ENCODE results near the gene XRCC4. TPM values are rescaled to one million over a fixed set of nuclear protein-coding genes. Genes with fewer than 3 reads are reported as not detected.

The XRCC4 gene
- total and polyA plus RNA-seq, 2 of the 13 experiments (the other 11 are each of a cell fraction or from before 2014, with no cell fraction given), result 2.8 to 12.6 TPM

DNA sequence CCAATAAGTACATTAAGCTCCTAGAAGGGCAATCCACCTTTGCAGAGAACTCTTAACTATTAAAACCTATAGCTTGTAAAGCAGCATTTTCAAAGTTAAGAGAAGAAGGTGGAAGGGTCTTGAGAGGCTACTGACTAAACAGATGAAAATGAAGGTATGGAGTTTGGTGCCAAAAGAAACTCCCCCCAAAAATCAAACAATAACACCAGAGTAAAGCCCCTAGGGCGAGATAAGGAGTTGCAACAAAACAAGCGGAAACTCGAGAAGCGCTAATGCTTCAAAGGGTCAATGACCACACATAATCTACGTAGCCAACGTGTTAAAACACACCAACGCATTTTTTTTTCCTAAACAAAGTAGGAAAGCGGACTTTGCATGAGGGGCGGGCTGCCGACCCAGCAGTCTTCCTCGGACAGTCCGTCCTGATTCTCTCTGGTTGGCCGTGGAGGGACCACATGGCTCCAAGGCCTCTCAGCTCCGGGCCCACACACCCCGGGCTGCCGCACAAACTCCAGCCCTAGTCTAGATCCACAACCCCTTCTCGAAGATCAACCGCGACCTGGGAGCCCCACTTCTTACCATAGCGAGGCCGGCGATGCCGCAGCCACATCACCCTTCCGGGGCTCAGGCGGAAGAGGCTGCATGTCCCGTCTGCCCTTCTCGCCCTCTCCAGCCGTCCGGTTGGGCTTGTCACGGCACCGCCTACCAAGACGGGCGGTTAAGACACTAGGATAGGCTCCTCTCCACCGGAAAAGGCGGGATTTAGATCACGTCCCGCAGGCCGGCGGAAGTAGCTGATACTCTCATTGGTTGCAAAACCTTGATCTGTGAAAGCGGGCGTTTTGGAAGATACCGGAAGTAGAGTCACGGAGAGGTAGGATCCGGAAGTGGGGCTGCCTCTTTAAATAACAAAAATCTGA is at the start of gene XRCC4, which contains the start of gene TMEM167A (continued):
- TF ChIP-seq, protein P1, sequence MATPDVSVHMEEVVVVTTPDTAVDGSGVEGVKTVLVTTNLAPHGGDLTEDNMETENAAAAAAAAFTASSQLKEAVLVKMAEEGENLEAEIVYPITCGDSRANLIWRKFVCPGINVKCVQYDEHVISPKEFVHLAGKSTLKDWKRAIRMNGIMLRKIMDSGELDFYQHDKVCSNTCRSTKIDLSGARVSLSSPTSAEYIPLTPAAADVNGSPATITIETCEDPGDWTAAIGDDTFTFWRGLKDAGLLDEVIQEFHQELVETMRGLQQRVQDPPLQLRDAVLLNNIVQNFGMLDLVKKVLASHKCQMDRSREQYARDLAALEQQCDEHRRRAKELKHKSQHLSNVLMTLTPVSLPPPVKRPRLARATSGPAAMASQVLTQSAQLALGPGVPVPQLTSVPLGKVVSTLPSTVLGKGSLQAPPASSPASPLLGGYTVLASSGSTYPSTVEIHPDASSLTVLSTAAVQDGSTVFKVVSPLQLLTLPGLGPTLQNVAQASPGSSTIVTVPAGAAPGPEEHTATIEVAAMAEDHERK (CRISPR knock-in tag; IDR thresholded peaks at IDR 0.05; ENCODE audit: low read depth), result peak; percentile 48; the same call in 1 of the 2 replicates
- TF ChIP-seq, protein P2, sequence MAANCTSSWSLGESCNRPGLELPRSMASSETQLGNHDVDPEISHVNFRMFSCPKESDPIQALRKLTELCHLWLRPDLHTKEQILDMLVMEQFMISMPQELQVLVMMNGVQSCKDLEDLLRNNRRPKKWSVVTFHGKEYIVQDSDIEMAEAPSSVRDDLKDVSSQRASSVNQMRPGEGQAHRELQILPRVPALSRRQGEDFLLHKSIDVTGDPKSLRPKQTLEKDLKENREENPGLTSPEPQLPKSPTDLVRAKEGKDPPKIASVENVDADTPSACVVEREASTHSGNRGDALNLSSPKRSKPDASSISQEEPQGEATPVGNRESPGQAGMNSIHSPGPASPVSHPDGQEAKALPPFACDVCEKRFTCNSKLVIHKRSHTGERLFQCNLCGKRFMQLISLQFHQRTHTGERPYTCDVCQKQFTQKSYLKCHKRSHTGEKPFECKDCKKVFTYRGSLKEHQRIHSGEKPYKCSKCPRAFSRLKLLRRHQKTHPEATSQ (CRISPR knock-in tag; IDR thresholded peaks at IDR 0.05; ENCODE audit: borderline replicate concordance), result peak; percentile 86; the same call in 1 of the 2 replicates
- TF ChIP-seq TOPORS (CRISPR knock-in tag; IDR thresholded peaks at IDR 0.05) (peak; percentile 77; the same call in 1 of the 2 replicates), ZNF788 (CRISPR knock-in tag; IDR thresholded peaks at IDR 0.05; ENCODE audit: borderline replicate concordance) (peak; percentile 52; the same call in 1 of the 2 replicates), SETDB1 (CRISPR knock-in tag; IDR thresholded peaks at IDR 0.05; ENCODE audit: borderline replicate concordance) (no peak), KLF16 (CRISPR knock-in tag; IDR thresholded peaks at IDR 0.05) (peak in 1 of 2 experiments; percentile 75; a peak in 2 of 4 replicates), ZFX (CRISPR knock-in tag; IDR thresholded peaks at IDR 0.05; ENCODE audit: low read depth) (peak; percentile 85), ZNF501 (CRISPR knock-in tag; IDR thresholded peaks at IDR 0.05) (peak; percentile 91), SKI (IDR thresholded peaks at IDR 0.05; ENCODE audit: partially characterized antibody) (peak; percentile 62), SRF (IDR thresholded peaks at IDR 0.05; ENCODE audit: low read depth, low read length) (no peak)
- TF ChIP-seq, protein P3, sequence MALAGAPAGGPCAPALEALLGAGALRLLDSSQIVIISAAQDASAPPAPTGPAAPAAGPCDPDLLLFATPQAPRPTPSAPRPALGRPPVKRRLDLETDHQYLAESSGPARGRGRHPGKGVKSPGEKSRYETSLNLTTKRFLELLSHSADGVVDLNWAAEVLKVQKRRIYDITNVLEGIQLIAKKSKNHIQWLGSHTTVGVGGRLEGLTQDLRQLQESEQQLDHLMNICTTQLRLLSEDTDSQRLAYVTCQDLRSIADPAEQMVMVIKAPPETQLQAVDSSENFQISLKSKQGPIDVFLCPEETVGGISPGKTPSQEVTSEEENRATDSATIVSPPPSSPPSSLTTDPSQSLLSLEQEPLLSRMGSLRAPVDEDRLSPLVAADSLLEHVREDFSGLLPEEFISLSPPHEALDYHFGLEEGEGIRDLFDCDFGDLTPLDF (CRISPR knock-in tag; IDR thresholded peaks at IDR 0.05), result peak; percentile 81
- TF ChIP-seq, protein P4, sequence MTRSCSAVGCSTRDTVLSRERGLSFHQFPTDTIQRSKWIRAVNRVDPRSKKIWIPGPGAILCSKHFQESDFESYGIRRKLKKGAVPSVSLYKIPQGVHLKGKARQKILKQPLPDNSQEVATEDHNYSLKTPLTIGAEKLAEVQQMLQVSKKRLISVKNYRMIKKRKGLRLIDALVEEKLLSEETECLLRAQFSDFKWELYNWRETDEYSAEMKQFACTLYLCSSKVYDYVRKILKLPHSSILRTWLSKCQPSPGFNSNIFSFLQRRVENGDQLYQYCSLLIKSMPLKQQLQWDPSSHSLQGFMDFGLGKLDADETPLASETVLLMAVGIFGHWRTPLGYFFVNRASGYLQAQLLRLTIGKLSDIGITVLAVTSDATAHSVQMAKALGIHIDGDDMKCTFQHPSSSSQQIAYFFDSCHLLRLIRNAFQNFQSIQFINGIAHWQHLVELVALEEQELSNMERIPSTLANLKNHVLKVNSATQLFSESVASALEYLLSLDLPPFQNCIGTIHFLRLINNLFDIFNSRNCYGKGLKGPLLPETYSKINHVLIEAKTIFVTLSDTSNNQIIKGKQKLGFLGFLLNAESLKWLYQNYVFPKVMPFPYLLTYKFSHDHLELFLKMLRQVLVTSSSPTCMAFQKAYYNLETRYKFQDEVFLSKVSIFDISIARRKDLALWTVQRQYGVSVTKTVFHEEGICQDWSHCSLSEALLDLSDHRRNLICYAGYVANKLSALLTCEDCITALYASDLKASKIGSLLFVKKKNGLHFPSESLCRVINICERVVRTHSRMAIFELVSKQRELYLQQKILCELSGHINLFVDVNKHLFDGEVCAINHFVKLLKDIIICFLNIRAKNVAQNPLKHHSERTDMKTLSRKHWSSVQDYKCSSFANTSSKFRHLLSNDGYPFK (CRISPR knock-in tag; IDR thresholded peaks at IDR 0.05; ENCODE audit: borderline replicate concordance), result peak; percentile 95
- TF ChIP-seq, protein P5, sequence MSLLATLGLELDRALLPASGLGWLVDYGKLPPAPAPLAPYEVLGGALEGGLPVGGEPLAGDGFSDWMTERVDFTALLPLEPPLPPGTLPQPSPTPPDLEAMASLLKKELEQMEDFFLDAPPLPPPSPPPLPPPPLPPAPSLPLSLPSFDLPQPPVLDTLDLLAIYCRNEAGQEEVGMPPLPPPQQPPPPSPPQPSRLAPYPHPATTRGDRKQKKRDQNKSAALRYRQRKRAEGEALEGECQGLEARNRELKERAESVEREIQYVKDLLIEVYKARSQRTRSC (CRISPR knock-in tag; IDR thresholded peaks at IDR 0.05; ENCODE audit: low read depth), result no peak
